Left ventricle myocardium inferior (tissue), 1 donor: ENCODE results near the gene C20orf141. TPM values are rescaled to one million over a fixed set of nuclear protein-coding genes. Genes with fewer than 3 reads are reported as not detected.

Source experiments
- DNase-seq: peaks from one replicate; pipeline ENCODE4 v3.0.0-alpha.2; 2020
- H3K27ac ChIP-seq: fragments of 200-600 bp; replicated peaks from 2 replicates; pipeline ENCODE4 v1.8.0; 2021
- H3K27me3 ChIP-seq: fragments of 200-600 bp; 2 replicates; pipeline ENCODE4 v1.8.0; 2021; ENCODE audit warnings: low read depth
- H3K36me3 ChIP-seq: fragments of 200-600 bp; 2 replicates; pipeline ENCODE4 v1.8.0; 2021
- H3K4me1 ChIP-seq: fragments of 200-600 bp; 2 replicates; pipeline ENCODE4 v1.8.0; 2021
- H3K4me3 ChIP-seq: fragments of 200-600 bp; 2 replicates; pipeline ENCODE4 v1.8.0; 2021; ENCODE audit warnings: mild to moderate bottlenecking, moderate library complexity
- H3K9me3 ChIP-seq: fragments of 200-600 bp; replicated peaks from 2 replicates; pipeline ENCODE4 v1.8.0; 2021
- CTCF ChIP-seq: fragments of 200-600 bp; IDR thresholded peaks from 2 replicates; pipeline ENCODE4 v1.8.0; 2021; ENCODE audit warnings: antibody characterized with exemption, mild to moderate bottlenecking, borderline replicate concordance
- intact Hi-C: fragments of 100-400 bp; cut with micrococcal nuclease; formaldehyde crosslinking; loops from one replicate; pipeline ENCODE4 v1.11.0; 2022
- total RNA-seq: library from RNA; stranded (reverse); fragmentation: NEBNext Ultra II Directional; extraction: Animal tissue kit (Norgen Biotek cat#: 25700); gene quantifications from one replicate; pipeline ENCODE4 v1.2.1, GENCODE V29; 2021
- donor health status: DM: no; HTN: yes; CAD: no; lungs with severe emphysema.

The C20orf141 gene
- total RNA-seq, 1 donor from 2014 or later: not detected

DNA sequence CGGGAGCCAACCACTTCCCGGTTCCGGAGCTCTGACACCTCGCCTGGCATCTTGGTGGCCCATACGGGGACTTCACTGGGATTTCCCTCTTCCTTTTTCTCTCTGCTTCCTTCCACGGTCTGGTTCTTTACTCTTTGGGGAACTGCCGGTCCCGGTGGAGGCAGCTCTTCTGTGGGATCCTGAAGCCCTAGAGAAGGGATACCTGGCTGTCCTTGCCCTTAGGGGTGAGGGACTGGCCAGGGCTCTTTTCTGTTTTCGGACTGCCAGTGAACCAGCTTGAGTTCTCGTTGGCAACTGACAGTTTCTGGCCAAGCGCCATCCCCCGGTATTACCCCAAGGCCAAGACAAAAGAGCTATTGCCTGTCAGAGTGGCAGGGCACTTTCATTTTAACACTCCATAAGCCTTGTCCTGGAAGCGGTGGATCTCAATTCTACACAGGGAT lies 13.5 kb upstream of the C20orf141 start:
- peaks cover 27% of the 10 kb centered on the region for H3K4me1 ChIP-seq
- peaks cover 100% of the 10 kb centered on the region for H3K27me3 ChIP-seq
- H3K9me3 ChIP-seq: no peaks in the 10 kb centered on the region
- H3K27ac ChIP-seq: no peak overlapping the region
- DNase-seq: no peak
- H3K36me3 ChIP-seq: no peaks in the 10 kb centered on the region
- intact Hi-C loops: no loop called here
- H3K4me3 ChIP-seq: peak overlapping the region; percentile 56
- TF ChIP-seq CTCF: no peak

GRCh38 chr20:2804041-2804828 lies 10.6 kb upstream of the C20orf141 start:
- Histone ChIP-seq H3K4me1 (peaks cover 27% of the 10 kb centered on the region), H3K27ac (no peak overlapping the region), H3K27me3 (peaks cover 100% of the 10 kb centered on the region), H3K36me3 (no peaks in the 10 kb centered on the region), H3K9me3 (no peaks in the 10 kb centered on the region), H3K4me3 (no peak overlapping the region)
- TF ChIP-seq CTCF: no peak
- DNase-seq: no peak
- intact Hi-C loops: no loop called here

- intact Hi-C loops: no loop called here
- peaks cover 100% of the 10 kb centered on the region for H3K27me3 ChIP-seq
- H3K9me3 ChIP-seq: no peaks in the 10 kb centered on the region
- H3K4me3 ChIP-seq: no peak overlapping the region
- no peak for DNase-seq
- H3K27ac ChIP-seq: no peak overlapping the region
- no peaks in the 10 kb centered on the region for H3K36me3 ChIP-seq
- H3K4me1 ChIP-seq: peaks cover 19% of the 10 kb centered on the region
- TF ChIP-seq CTCF: no peak
Measured at GRCh38 chr20:2804852-2805688, 9.7 kb upstream of the C20orf141 start.

DNA sequence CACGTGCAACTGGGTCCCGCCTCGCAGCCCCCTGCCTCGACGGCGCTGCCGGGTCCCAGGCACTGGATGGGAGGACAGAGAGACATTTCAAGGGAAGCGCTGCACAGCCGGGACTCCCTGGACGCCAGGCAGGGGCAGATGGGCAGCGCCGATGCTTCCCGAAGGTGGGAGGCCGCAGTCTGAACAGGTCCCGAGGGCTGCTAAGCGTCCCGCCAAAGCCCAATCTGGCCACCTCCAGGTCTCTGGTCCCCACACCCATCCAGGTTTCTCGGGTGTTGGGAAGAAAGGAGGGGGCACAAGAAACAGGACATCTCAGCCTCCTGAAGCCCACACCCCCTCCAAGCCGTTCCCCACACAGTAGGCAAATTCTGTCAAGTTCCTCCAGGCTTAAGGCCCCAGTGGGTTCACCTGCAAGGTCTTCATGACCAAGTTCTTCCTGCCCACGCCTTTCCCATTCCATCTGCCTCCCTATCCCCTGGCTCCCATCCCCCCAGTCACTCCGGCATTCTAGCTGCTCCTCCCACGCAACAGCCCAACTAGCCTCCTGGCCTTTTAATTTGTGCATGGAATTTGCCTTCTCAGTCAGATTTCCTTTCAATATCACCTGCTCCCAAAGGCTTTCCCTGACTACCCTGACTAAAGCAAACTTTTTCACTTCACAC lies 9.0 kb upstream of the C20orf141 start:
- DNase-seq: no peak
- H3K27me3 ChIP-seq: peaks cover 100% of the 10 kb centered on the region

More for the DNA sequence above, 9.0 kb upstream of the C20orf141 start:
- Histone ChIP-seq H3K9me3 (no peaks in the 10 kb centered on the region), H3K4me3 (no peak overlapping the region), H3K27ac (no peak overlapping the region), H3K4me1 (peaks cover 11% of the 10 kb centered on the region), H3K36me3 (no peaks in the 10 kb centered on the region)
- no peak for TF ChIP-seq CTCF
- intact Hi-C loops: no loop called here
